Gastrocnemius medialis (tissue), 4 donors: ENCODE data around the gene PRPH.
A peak's percentile ranks its signal among the peaks of the same experiment; 100 is the strongest.

Experiments used
- CTCF ChIP-seq, 5 experiments: fragments of 450-650 bp in 3 of 5; fragments of 200-600 bp in 2 of 5; sonication (generic) in 2 of 5; IDR thresholded peaks in 4 of 5; conservative IDR thresholded peaks in 1 of 5; 1 replicate in 4 of 5; 2 replicates in 1 of 5; pipeline ENCODE4 v1.5.1; 2016 to 2019; ENCODE audit warnings: antibody characterized with exemption in 5 of 5, mild to moderate bottlenecking in 3 of 5, moderate library complexity in 3 of 5
- POLR2A ChIP-seq, 2 donors: fragments of 450-650 bp; IDR thresholded peaks; one replicate each; pipeline ENCODE4 v1.6.1; 2017; ENCODE audit warnings: antibody characterized with exemption in 2 of 2, mild to moderate bottlenecking in 2 of 2, moderate library complexity in 2 of 2

- peak; percentile 60 to 81 (median 66) for TF ChIP-seq CTCF (IDR thresholded peaks at IDR 0.05 in 4 of 5, conservative IDR thresholded peaks at IDR 0.05 in 1 of 5)
- TF ChIP-seq POLR2A (IDR thresholded peaks at IDR 0.05): no peak
Measured at GRCh38 chr12:49342066-49342913, 47.3 kb downstream of the PRPH start.
